HepG2 (cell line): ENCODE data around the gene PTPRN. TPM values are rescaled to one million over a fixed set of nuclear protein-coding genes. Genes with fewer than 3 reads are reported as not detected.

Source experiments
- CBX1 ChIP-seq: IDR thresholded peaks from one replicate; pipeline ENCODE4 v1.6.1; 2016; ENCODE audit warnings: antibody characterized with exemption, low read depth
- DMAP1 ChIP-seq: IDR thresholded peaks from 2 replicates; pipeline ENCODE4 v1.6.1; 2016
- E2F2 ChIP-seq: sonication (generic); formaldehyde crosslinking; IDR thresholded peaks from 2 replicates; pipeline ENCODE4 v1.4.0; 2020; ENCODE audit warnings: missing genetic modification reagents, borderline replicate concordance
- ELF1 ChIP-seq: sonication (generic); formaldehyde crosslinking; IDR thresholded peaks from 2 replicates; pipeline ENCODE4 v1.4.0; 2020; ENCODE audit warnings: missing genetic modification reagents
- IRX3 ChIP-seq: sonication (generic); formaldehyde crosslinking; IDR thresholded peaks from 2 replicates; pipeline ENCODE4 v1.8.1; 2023; ENCODE audit warnings: mild to moderate bottlenecking, low read depth, missing genetic modification reagents, borderline replicate concordance
- NFKBIZ ChIP-seq: IDR thresholded peaks from 2 replicates; pipeline ENCODE4 v1.6.1; 2018; ENCODE audit warnings: missing genetic modification reagents, missing compliant biosample characterization
- RARG ChIP-seq: sonication (generic); formaldehyde crosslinking; IDR thresholded peaks from 2 replicates; pipeline ENCODE4 v1.4.0; 2020; ENCODE audit warnings: low read depth, mild to moderate bottlenecking, missing genetic modification reagents
- SALL1 ChIP-seq: sonication (generic); formaldehyde crosslinking; IDR thresholded peaks from 2 replicates; pipeline ENCODE4 v1.8.0; 2022; ENCODE audit warnings: mild to moderate bottlenecking, missing genetic modification reagents
- SATB2 ChIP-seq: sonication (generic); formaldehyde crosslinking; IDR thresholded peaks from 2 replicates; pipeline ENCODE4 v1.5.0; 2020; ENCODE audit warnings: missing genetic modification reagents
- TBL1XR1 ChIP-seq: fragments of 150-350 bp; IDR thresholded peaks from 2 replicates; pipeline ENCODE4 v1.6.1; 2014; ENCODE audit warnings: borderline replicate concordance, low read length; ENCODE audit not compliant: partially characterized antibody
- ZBTB38 ChIP-seq: sonication (generic); formaldehyde crosslinking; IDR thresholded peaks from 2 replicates; pipeline ENCODE4 v1.5.1; 2020; ENCODE audit warnings: mild to moderate bottlenecking, missing genetic modification reagents
- ZNF10 ChIP-seq: sonication (generic); formaldehyde crosslinking; IDR thresholded peaks from 2 replicates; pipeline ENCODE4 v1.4.0; 2020; ENCODE audit warnings: mild to moderate bottlenecking, low read depth, missing genetic modification reagents, borderline replicate concordance
- ZNF563 ChIP-seq: sonication (generic); formaldehyde crosslinking; IDR thresholded peaks from 2 replicates; pipeline ENCODE4 v1.8.0; 2022; ENCODE audit warnings: mild to moderate bottlenecking, moderate library complexity, missing genetic modification reagents
- polyA plus RNA-seq, 8 experiments: library from polyadenylated mRNA; depleted of rRNA in 3 of 8; stranded (reverse) in 7 of 8; unstranded in 1 of 8; fragments of >200 nt; fragmentation: Illumina TruSeq in 4 of 8; extraction: Trizol in 4 of 8; gene quantifications; 2 replicates each; pipeline versions ENCODE4 v1.2.1 to v1.2.3, GENCODE V29; 2011 to 2016; ENCODE audit warnings: low read depth in 4 of 8, missing spikeins in 1 of 8, mixed read lengths in 1 of 8; ENCODE audit not compliant: insufficient read depth in 1 of 8
- total RNA-seq, 5 experiments: library from RNA; depleted of rRNA; stranded (reverse); fragments of >200 nt; fragmentation: Illumina TruSeq; extraction: Trizol; gene quantifications; 2 replicates each; pipeline ENCODE4 v1.2.3, GENCODE V29; 2016; ENCODE audit warnings: low read depth in 1 of 5
- TF ChIP-seq, protein P1 (sequence below): sonication (generic); formaldehyde crosslinking; IDR thresholded peaks from 2 replicates; pipeline ENCODE4 v1.9.0; 2021; ENCODE audit warnings: missing genetic modification reagents, borderline replicate concordance
- TF ChIP-seq, protein P2 (sequence below): sonication (generic); formaldehyde crosslinking; IDR thresholded peaks from 2 replicates; pipeline ENCODE4 v1.5.1; 2020; ENCODE audit warnings: mild to moderate bottlenecking, missing genetic modification reagents
- TF ChIP-seq, protein P3 (sequence below): IDR thresholded peaks from 2 replicates; pipeline ENCODE4 v1.6.1; 2018; ENCODE audit warnings: missing genetic modification reagents, mild to moderate bottlenecking, missing compliant biosample characterization
- TF ChIP-seq, protein P4 (sequence below): sonication (generic); formaldehyde crosslinking; IDR thresholded peaks from 2 replicates; pipeline ENCODE4 v1.8.1; 2023; ENCODE audit warnings: mild to moderate bottlenecking, moderate library complexity, missing genetic modification reagents
- TF ChIP-seq, protein P5 (sequence below): sonication (generic); formaldehyde crosslinking; IDR thresholded peaks from 2 replicates; pipeline ENCODE4; 2020; ENCODE audit warnings: missing genetic modification reagents, mild to moderate bottlenecking, borderline replicate concordance

PTPRN gene
- total and polyA plus RNA-seq, 2 of the 13 experiments (the other 11 are each of a cell fraction or from before 2014, with no cell fraction given) = 0.26 TPM; not detected in 1

GRCh38 chr2:219250049-219250781 lies 59.0 kb downstream of the PTPRN start (continued):
- TF ChIP-seq ZNF10 (CRISPR knock-in tag) (no peak), SALL1 (CRISPR knock-in tag) (no peak), RARG (0 out of 2 replicates have a peak, but pooled peaks have one; percentile 41), TBL1XR1 (no peak), CBX1 (no peak), ZBTB38 (peak; percentile 73), NFKBIZ (CRISPR knock-in tag) (no peak), IRX3 (CRISPR knock-in tag) (no peak), SATB2 (CRISPR knock-in tag) (no peak), ELF1 (no peak), E2F2 (CRISPR knock-in tag) (no peak), DMAP1 (CRISPR knock-in tag) (no peak), ZNF563 (CRISPR knock-in tag) (0 out of 2 replicates have a peak, but pooled peaks have one; percentile 46)
- TF ChIP-seq, protein P1, sequence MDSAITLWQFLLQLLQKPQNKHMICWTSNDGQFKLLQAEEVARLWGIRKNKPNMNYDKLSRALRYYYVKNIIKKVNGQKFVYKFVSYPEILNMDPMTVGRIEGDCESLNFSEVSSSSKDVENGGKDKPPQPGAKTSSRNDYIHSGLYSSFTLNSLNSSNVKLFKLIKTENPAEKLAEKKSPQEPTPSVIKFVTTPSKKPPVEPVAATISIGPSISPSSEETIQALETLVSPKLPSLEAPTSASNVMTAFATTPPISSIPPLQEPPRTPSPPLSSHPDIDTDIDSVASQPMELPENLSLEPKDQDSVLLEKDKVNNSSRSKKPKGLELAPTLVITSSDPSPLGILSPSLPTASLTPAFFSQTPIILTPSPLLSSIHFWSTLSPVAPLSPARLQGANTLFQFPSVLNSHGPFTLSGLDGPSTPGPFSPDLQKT (CRISPR knock-in tag) = no peak
- TF ChIP-seq, protein P2, sequence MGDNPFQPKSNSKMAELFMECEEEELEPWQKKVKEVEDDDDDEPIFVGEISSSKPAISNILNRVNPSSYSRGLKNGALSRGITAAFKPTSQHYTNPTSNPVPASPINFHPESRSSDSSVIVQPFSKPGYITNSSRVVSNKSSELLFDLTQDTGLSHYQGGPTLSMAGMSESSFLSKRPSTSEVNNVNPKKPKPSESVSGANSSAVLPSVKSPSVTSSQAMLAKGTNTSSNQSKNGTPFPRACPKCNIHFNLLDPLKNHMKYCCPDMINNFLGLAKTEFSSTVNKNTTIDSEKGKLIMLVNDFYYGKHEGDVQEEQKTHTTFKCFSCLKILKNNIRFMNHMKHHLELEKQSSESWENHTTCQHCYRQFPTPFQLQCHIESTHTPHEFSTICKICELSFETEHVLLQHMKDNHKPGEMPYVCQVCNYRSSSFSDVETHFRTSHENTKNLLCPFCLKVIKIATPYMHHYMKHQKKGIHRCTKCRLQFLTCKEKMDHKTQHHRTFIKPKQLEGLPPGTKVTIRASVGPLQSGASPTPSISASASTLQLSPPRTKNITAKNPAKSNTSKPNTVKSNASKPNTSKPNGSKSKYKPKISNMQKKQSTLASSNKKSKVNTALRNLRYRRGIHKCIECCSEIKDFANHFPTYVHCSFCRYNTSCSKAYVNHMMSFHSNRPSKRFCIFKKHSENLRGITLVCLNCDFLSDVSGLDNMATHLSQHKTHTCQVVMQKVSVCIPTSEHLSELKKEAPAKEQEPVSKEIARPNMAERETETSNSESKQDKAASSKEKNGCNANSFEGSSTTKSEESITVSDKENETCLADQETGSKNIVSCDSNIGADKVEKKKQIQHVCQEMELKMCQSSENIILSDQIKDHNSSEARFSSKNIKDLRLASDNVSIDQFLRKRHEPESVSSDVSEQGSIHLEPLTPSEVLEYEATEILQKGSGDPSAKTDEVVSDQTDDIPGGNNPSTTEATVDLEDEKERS (CRISPR knock-in tag) = no peak
- TF ChIP-seq, protein P3, sequence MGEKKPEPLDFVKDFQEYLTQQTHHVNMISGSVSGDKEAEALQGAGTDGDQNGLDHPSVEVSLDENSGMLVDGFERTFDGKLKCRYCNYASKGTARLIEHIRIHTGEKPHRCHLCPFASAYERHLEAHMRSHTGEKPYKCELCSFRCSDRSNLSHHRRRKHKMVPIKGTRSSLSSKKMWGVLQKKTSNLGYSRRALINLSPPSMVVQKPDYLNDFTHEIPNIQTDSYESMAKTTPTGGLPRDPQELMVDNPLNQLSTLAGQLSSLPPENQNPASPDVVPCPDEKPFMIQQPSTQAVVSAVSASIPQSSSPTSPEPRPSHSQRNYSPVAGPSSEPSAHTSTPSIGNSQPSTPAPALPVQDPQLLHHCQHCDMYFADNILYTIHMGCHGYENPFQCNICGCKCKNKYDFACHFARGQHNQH = no peak
- TF ChIP-seq, protein P4, sequence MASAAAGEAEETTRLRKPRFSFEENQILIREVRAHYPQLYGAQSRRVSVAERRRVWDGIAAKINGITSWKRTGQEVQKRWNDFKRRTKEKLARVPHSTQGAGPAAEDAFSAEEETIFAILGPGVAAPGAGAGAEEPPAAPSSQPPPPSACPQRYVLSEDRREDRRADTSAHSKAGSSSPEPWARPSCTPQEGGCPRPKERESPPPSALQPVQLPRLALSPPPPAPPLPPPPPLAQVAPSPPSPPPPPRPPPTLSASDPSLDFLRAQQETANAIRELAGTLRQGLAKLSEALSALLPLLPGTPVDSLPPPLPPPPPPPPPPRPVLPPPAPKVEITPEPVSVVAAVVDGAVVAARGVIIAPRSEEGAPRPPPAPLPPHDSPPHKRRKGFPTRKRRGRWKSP (CRISPR knock-in tag) = no peak
- TF ChIP-seq, protein P5, sequence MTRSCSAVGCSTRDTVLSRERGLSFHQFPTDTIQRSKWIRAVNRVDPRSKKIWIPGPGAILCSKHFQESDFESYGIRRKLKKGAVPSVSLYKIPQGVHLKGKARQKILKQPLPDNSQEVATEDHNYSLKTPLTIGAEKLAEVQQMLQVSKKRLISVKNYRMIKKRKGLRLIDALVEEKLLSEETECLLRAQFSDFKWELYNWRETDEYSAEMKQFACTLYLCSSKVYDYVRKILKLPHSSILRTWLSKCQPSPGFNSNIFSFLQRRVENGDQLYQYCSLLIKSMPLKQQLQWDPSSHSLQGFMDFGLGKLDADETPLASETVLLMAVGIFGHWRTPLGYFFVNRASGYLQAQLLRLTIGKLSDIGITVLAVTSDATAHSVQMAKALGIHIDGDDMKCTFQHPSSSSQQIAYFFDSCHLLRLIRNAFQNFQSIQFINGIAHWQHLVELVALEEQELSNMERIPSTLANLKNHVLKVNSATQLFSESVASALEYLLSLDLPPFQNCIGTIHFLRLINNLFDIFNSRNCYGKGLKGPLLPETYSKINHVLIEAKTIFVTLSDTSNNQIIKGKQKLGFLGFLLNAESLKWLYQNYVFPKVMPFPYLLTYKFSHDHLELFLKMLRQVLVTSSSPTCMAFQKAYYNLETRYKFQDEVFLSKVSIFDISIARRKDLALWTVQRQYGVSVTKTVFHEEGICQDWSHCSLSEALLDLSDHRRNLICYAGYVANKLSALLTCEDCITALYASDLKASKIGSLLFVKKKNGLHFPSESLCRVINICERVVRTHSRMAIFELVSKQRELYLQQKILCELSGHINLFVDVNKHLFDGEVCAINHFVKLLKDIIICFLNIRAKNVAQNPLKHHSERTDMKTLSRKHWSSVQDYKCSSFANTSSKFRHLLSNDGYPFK (CRISPR knock-in tag) = no peak; the same call in 1 of the 2 replicates
